Measurements from ENCODE around the gene UBL7.

GRCh38 chr15:74411686-74412085, 49.3 kb downstream of the UBL7 start:
- no peak for TF ChIP-seq POLR2A (IDR thresholded peaks at IDR 0.05; ENCODE audit: borderline replicate concordance, extremely low read depth, insufficient read depth, insufficient read length)
- TF ChIP-seq EZH2phosphoT487 (IDR thresholded peaks at IDR 0.05; ENCODE audit: borderline replicate concordance): no peak
- no peak for TF ChIP-seq JUND (IDR thresholded peaks at IDR 0.05)
- TF ChIP-seq, protein P1, sequence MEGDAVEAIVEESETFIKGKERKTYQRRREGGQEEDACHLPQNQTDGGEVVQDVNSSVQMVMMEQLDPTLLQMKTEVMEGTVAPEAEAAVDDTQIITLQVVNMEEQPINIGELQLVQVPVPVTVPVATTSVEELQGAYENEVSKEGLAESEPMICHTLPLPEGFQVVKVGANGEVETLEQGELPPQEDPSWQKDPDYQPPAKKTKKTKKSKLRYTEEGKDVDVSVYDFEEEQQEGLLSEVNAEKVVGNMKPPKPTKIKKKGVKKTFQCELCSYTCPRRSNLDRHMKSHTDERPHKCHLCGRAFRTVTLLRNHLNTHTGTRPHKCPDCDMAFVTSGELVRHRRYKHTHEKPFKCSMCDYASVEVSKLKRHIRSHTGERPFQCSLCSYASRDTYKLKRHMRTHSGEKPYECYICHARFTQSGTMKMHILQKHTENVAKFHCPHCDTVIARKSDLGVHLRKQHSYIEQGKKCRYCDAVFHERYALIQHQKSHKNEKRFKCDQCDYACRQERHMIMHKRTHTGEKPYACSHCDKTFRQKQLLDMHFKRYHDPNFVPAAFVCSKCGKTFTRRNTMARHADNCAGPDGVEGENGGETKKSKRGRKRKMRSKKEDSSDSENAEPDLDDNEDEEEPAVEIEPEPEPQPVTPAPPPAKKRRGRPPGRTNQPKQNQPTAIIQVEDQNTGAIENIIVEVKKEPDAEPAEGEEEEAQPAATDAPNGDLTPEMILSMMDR (IDR thresholded peaks at IDR 0.05 in 2 of 3, conservative IDR thresholded peaks at IDR 0.05 in 1 of 3; ENCODE audit: borderline replicate concordance in 1 of 3, insufficient read depth in 1 of 3, low read depth in 2 of 3, low read length in 2 of 3): no peak
- no peak for TF ChIP-seq CEBPB (IDR thresholded peaks at IDR 0.05; ENCODE audit: low read depth)
- TF ChIP-seq ZNF274 (IDR thresholded peaks at IDR 0.05; ENCODE audit: low read depth, low read length): no peak
- no peak for TF ChIP-seq RAD21 (IDR thresholded peaks at IDR 0.05; ENCODE audit: low read depth)
- no peak for TF ChIP-seq MAX (IDR thresholded peaks at IDR 0.05)
- TF ChIP-seq EZH2 (IDR thresholded peaks at IDR 0.05): no peak
- TF ChIP-seq EGR1 (IDR thresholded peaks at IDR 0.05; ENCODE audit: low read depth): no peak
- no peak for TF ChIP-seq SP1 (IDR thresholded peaks at IDR 0.05; ENCODE audit: low read depth)
